ENCODE data around the gene TMEM125. TPM values are rescaled to one million over a fixed set of nuclear protein-coding genes. Genes with fewer than 3 reads are reported as not detected.

Gene TMEM125
- total and polyA plus RNA-seq, 10 of the 15 experiments (the other 5 are each of a cell fraction or from before 2014, with no cell fraction given), result 0.28 TPM; not detected in 9

DNA sequence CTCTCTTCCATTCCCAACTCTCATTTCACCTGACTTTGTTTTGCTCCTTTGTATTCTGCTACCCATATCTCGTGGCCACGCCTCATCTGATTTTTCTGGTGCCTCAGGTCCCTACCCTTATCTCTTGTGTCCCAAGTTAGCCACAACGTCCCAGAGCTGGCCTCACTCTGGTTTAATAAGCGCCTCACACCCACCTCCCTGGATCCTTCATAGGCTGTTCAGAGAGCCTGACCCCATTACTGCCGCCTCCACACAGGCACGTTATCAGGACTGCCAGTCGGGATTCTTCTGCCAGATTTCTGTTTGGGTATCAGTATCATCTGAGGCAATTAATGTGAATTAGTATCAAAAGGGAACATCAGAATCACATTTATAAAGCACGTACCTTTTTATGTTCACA, 34.7 kb upstream of the TMEM125 start:
- Histone ChIP-seq H3K4me2 (ENCODE audit: control insufficient read depth, insufficient read depth) (no peak overlapping the region), H3K79me2 (ENCODE audit: control insufficient read depth, insufficient read depth, low read length) (no peaks in the 10 kb centered on the region), H3K4me3 (no peak overlapping the region), H3K36me3 (ENCODE audit: control insufficient read depth in 2 of 2, insufficient read depth in 2 of 2, low read length in 1 of 2) (peaks cover 2 to 3% of the 10 kb centered on the region in 2 experiments; a peak in 2 of 4 replicates), H4K20me1 (ENCODE audit: control insufficient read depth, insufficient read depth) (no peaks in the 10 kb centered on the region), H3K9me3 (replicated peaks; ENCODE audit: control insufficient read depth, insufficient read depth, low read length) (no peaks in the 10 kb centered on the region), H3K27me3 (replicated peaks in 1 of 2; ENCODE audit: control insufficient read depth in 2 of 2, insufficient read depth in 2 of 2, low read length in 1 of 2) (no peaks in the 10 kb centered on the region), H3K27ac (ENCODE audit: control insufficient read depth, insufficient read depth) (no peak overlapping the region), H2AFZ (ENCODE audit: control insufficient read depth, low read depth, low read length) (no peak overlapping the region), H3K9ac (ENCODE audit: control insufficient read depth, insufficient read depth, low read length) (no peak overlapping the region), H3K4me1 (ENCODE audit: control insufficient read depth, insufficient read depth, low read length) (peaks cover 19% of the 10 kb centered on the region)
- ChIA-PET SMC1A (ENCODE audit: uncharacterized antibody, unreplicated experiment) (no interaction called here), CTCF (interaction anchor here (0.6 to 1.0 kb wide), 2 partner anchors 178 to 267 kb away, joined by 3 read pairs; no protein-coding TSS in a partner anchor), RAD21 (ENCODE audit: unreplicated experiment) (interaction anchor here (0.8 kb wide), 1 partner anchor 123 kb away, joined by 3 read pairs; no protein-coding TSS in a partner anchor), POLR2A (no interaction called here)
- no peak for DNase-seq (ENCODE audit: low read depth, low spot score)
- intact Hi-C loops (cut with micrococcal nuclease; ENCODE audit: unreplicated experiment) (loop anchor here (5.0 kb wide), 1 partner anchor 527 kb away; no protein-coding TSS in a partner anchor), in situ Hi-C loops (cut with MboI) (no loop called here)
- no peak for FAIRE-seq
- WGBS (ENCODE audit: insufficient coverage, insufficient replicate concordance, low lambda C conversion rate, missing lambda C conversion rate), result 84% methylated on average over 8 of the region's 8 CpGs
- TF ChIP-seq IKZF2 (IDR thresholded peaks at IDR 0.05), result no peak
- TF ChIP-seq, protein P1, sequence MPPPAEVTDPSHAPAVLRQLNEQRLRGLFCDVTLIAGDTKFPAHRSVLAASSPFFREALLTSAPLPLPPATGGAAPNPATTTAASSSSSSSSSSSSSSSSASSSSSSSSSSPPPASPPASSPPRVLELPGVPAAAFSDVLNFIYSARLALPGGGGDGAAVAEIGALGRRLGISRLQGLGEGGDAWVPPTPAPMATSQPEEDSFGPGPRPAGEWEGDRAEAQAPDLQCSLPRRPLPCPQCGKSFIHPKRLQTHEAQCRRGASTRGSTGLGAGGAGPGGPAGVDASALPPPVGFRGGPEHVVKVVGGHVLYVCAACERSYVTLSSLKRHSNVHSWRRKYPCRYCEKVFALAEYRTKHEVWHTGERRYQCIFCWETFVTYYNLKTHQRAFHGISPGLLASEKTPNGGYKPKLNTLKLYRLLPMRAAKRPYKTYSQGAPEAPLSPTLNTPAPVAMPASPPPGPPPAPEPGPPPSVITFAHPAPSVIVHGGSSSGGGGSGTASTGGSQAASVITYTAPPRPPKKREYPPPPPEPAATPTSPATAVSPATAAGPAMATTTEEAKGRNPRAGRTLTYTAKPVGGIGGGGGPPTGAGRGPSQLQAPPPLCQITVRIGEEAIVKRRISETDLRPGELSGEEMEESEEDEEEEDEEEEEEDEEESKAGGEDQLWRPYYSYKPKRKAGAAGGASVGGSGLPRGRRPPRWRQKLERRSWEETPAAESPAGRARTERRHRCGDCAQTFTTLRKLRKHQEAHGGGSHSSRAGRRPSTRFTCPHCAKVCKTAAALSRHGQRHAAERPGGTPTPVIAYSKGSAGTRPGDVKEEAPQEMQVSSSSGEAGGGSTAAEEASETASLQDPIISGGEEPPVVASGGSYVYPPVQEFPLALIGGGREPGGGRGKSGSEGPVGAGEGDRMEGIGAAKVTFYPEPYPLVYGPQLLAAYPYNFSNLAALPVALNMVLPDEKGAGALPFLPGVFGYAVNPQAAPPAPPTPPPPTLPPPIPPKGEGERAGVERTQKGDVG (CRISPR knock-in tag; IDR thresholded peaks at IDR 0.05), result no peak
- TF ChIP-seq NRF1 (conservative IDR thresholded peaks at IDR 0.05; ENCODE audit: low read depth, low read length), result no peak
- no peak for TF ChIP-seq SUPT20H (IDR thresholded peaks at IDR 0.05; ENCODE audit: borderline replicate concordance, control insufficient read depth, low read depth, low read length)
- TF ChIP-seq PAX8 (IDR thresholded peaks at IDR 0.05), result no peak
- TF ChIP-seq, protein P2, sequence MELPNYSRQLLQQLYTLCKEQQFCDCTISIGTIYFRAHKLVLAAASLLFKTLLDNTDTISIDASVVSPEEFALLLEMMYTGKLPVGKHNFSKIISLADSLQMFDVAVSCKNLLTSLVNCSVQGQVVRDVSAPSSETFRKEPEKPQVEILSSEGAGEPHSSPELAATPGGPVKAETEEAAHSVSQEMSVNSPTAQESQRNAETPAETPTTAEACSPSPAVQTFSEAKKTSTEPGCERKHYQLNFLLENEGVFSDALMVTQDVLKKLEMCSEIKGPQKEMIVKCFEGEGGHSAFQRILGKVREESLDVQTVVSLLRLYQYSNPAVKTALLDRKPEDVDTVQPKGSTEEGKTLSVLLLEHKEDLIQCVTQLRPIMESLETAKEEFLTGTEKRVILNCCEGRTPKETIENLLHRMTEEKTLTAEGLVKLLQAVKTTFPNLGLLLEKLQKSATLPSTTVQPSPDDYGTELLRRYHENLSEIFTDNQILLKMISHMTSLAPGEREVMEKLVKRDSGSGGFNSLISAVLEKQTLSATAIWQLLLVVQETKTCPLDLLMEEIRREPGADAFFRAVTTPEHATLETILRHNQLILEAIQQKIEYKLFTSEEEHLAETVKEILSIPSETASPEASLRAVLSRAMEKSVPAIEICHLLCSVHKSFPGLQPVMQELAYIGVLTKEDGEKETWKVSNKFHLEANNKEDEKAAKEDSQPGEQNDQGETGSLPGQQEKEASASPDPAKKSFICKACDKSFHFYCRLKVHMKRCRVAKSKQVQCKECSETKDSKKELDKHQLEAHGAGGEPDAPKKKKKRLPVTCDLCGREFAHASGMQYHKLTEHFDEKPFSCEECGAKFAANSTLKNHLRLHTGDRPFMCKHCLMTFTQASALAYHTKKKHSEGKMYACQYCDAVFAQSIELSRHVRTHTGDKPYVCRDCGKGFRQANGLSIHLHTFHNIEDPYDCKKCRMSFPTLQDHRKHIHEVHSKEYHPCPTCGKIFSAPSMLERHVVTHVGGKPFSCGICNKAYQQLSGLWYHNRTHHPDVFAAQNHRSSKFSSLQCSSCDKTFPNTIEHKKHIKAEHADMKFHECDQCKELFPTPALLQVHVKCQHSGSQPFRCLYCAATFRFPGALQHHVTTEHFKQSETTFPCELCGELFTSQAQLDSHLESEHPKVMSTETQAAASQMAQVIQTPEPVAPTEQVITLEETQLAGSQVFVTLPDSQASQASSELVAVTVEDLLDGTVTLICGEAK (IDR thresholded peaks at IDR 0.05; ENCODE audit: borderline replicate concordance), result no peak
- TF ChIP-seq NBN (IDR thresholded peaks at IDR 0.05), result no peak
- no peak for TF ChIP-seq MTA2 (IDR thresholded peaks at IDR 0.05; ENCODE audit: low read depth)
- BruUV-seq (replicated peaks), result no TSS peak
- no peak for ATAC-seq

Measured in GM12878 (cell line).